CD4-positive, alpha-beta T cell treated with Interleukin-21 for 1 hour (primary cell): ENCODE results near the gene RNF144B.
"Not testable (repeated sequence)": the region's sequence is repeated elsewhere in the genome, so short reads cannot be mapped to it uniquely, and the experiment has no call there.

Source experiments
- DNase-seq: peaks from one replicate; pipeline ENCODE4 v3.0.0-alpha.2; 2020

Gene RNF144B

DNA sequence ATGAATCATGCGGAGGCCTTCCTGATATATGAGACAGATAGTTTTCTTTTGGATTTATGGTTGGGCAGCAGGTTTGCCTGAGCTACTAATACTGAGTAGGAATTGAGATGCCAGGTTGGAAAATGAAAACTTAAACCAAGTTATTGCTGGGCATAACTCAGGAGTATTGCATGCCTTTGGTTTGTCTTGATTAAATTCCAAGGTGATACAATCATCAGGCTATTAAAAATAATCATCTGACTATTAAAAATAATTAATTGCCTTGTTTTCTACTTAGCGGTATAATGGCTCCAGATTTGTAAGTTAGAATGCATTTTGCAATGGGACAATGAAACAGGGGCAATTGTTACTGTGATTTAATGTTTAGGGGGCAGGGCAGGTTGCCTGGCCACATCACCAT, 15.5 kb upstream of the RNF144B start:
- DNase-seq, result no peak

DNA sequence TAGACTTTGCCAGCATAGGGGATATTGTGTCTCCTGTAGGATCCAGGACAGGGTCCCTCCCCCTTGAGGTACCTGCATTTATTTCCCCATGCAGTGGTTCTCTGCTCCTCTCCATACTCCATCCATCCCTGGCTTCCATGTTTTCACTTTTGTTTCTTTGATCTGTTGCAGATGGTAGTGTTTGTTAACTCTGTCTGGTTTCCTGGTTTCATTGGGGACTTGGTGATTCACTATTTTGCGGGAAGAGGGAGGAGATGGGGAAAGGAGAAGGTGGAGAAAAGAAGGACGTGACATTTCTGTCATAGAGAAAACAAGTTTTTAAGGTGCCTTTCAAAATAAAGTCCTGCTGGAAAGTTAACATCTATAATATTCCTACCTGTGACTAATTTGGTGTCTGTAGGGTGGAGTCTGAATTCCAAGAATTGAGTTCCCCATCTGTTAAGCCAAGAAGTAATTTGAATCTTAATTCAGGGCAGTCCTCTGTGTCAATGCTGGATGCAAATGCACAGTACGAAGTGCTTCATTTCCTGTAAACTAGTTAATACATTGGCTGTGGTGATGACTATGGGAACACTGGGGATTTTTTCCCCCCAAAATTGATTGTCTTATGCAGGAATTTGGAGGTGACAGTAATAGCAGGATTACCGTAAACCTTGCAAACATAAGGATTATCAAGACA, 6.9 kb upstream of the RNF144B start:
- no peak for DNase-seq

GRCh38 chr6:18380851-18381250, 6.3 kb upstream of the RNF144B start:
- no peak for DNase-seq

- DNase-seq, result no peak
These were observed 3.7 kb upstream of the RNF144B start for GRCh38 chr6:18383441-18383840.

GRCh38 chr6:18384621-18385020, 2.5 kb upstream of the RNF144B start:
- DNase-seq, result no peak

DNA sequence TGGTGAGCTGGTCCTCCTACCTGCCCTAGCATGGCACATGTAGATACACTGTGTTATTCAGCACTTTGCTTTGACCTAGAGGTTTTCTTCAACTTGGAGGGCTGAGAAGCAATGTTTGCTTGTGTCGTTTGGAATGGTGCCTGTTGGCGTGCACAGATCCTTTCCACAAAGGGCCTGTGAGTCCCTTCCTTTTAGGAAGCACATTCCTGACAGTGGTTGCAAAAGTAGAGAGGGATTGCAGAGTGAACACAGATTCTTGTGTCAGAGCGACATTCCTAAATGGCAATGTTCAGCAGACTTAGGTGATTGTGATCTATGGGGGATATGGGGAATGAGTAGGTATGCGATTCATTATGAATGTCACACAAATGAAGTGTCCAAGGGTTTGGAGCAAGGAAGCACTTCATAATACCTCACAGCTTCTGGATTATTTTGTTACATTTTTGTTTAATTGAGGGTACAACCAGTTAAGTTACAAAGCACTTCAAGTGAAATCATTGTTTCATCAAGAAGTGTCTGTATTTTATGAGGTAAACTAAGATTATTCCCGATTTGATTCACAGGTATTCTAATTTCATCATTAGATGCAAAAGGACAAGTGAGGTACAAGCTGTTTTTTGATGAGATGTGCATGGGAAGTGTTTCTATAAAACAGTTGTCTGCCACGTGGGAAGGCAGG, 713 bp upstream of the RNF144B start:
- DNase-seq, result no peak

GRCh38 chr6:18388271-18388670, 1.1 kb downstream of the RNF144B start:
- no peak for DNase-seq

GRCh38 chr6:18388942-18389341, 1.8 kb downstream of the RNF144B start:
- DNase-seq, result no peak

DNA sequence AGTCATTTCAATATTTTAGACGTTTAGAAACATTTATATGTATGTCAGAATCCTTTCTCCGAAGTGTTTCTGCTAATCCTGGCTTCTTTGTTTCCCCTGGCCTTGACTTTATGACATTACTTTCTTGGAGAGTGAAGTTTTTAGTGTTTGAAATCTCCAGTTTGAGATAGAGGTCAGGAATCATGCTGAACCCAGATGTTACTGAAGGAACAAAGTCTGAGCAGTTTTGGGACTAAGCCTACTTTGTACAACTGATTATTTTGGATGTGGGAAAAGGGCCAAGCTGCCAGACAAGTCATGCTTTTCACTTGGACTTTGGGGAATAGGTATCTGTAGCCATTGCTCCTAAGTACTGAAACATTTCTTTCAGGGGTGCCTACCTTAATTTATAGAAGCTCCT, 2.3 kb downstream of the RNF144B start:
- no peak for DNase-seq

DNA sequence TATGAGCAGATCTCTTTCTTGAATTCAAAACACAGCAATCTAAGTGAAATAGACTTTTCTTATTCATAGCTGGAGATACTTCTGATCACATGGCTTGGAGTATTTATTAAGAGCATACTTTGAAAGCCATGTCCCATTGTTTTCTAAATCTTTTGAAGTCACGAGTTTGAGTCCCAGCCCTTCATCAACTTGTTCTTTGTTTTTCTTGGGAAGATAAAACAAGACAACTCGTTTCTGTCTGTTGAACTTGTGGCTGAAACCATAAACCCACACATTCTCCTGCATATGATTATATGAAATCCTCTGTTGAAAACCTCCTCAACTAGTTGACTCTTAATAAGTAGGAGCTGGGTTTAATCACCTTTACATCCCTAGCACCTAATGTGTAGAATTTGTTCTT, 3.3 kb downstream of the RNF144B start:
- no peak for DNase-seq

DNA sequence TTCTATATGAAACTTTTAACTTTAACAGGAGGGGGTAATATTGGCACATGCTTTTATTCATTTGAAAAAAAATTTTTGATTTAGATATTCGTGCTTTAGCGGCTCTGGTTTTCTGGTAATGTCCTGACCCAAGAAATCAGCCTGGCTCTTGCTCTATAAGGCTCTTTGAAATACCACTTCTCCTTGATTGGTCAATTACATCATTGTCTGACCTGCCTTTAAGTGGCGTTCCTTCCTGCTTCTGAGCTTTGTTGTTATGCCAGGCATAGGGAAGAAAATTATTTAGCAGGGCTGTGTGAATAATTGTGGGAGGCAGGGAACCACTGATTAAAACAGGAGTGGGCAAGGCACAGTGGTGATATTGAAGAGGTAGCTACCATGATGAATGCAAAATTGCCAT, 3.9 kb downstream of the RNF144B start:
- no peak for DNase-seq

- DNase-seq, result no peak
These were observed 5.3 kb downstream of the RNF144B start for GRCh38 chr6:18392346-18392877.

GRCh38 chr6:18393698-18394097, 6.5 kb downstream of the RNF144B start:
- DNase-seq, result no peak

GRCh38 chr6:18395177-18395855, 8.2 kb downstream of the RNF144B start:
- no peak for DNase-seq

GRCh38 chr6:18395856-18396197, 8.7 kb downstream of the RNF144B start:
- no peak for DNase-seq

- no peak for DNase-seq
These were observed 10.6 kb downstream of the RNF144B start for GRCh38 chr6:18397701-18398100.

- not testable (repeated sequence) for DNase-seq
These were observed 11.1 kb downstream of the RNF144B start for GRCh38 chr6:18398225-18398624.

GRCh38 chr6:18400831-18401446, 13.8 kb downstream of the RNF144B start:
- DNase-seq, result no peak

DNA sequence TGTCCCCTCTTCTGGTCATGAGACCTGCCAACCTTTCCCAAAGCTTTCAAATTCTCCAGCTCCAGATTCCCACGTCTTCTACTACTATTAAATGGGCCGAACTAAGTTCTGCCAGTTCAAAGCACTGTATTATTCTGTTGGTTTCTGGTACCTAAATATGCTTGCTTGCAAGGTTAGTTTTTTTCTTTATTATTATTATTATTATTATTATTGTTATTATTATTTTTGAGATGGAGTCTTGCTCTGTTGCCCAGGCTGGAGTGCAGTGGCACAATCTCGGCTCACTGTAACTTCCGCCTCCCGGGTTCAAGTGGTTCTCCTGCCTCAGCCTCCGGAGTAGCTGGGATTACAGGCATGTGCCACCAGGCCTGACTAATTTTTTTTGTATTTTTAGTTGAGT, 17.8 kb downstream of the RNF144B start:
- not testable (repeated sequence) for DNase-seq

DNA sequence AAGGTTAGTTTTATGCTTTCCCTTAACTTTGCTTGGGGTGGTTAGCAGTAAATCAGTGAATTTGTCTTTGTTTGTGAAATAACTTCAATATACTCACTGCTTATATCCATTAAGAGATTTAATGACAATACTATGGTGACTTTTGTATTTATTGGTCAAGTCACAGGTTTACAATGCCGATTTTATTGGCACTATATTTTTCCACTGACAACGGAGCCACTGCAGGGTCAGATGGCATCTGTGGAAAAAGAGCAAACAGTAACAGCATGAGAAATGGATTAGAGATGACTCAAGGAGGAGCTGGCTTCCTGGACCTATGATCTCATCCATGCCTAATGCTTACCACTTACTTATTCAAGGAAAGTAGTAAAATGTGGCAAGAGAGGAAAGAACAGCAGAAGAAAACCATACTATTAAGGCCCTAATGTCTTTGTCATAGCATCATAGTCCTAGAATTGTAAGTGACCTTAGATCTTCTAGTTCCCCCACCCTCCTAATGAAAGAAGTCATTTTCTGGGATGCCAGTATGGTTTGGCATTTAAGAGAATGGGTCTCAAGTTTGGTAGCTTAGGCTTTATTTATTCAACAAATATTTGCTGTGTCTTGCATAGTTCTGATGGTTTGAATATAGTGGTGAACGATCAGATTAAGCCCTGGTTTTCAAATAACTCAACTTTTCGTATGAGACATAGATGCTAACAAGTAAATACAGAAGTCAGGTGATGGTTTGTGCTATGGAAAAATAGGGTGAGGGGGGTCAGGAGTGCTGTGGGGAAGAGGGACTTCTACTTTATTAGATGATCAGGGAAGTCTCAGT, 18.5 kb downstream of the RNF144B start:
- no peak for DNase-seq

GRCh38 chr6:18406955-18407749, 20.0 kb downstream of the RNF144B start:
- no peak for DNase-seq

- DNase-seq, result not testable (repeated sequence)
These were observed 22.5 kb downstream of the RNF144B start for GRCh38 chr6:18409602-18410001.
